OCI-LY7 (cell line): ENCODE measurements around the gene HSD17B11.
A peak's percentile ranks its signal among the peaks of the same experiment; 100 is the strongest.

Source experiments
- CTCF ChIP-seq: fragments of 200-600 bp; sonication (generic); conservative IDR thresholded peaks from 2 replicates; pipeline ENCODE4 v1.5.1; 2014; ENCODE audit warnings: mild to moderate bottlenecking, antibody characterized with exemption, low read length, moderate library complexity, mixed read lengths
- EZH2phosphoT487 ChIP-seq: fragments of 200-600 bp; sonication (generic); IDR thresholded peaks from 2 replicates; pipeline ENCODE4 v1.6.1; 2018; ENCODE audit warnings: low read depth, borderline replicate concordance, mild to moderate bottlenecking, mixed run types, antibody characterized with exemption, low read length, moderate library complexity, mixed read lengths

GRCh38 chr4:87422104-87423052 is 31.4 kb upstream of the HSD17B11 start, which contains the start of gene NUDT9:
- TF ChIP-seq CTCF (0 out of 2 replicates have a peak, but pooled peaks have one; percentile 18), EZH2phosphoT487 (no peak)
